K562 (cell line): Measurements from ENCODE around the gene GALNT15.
A peak's percentile ranks its signal among the peaks of the same experiment; 100 is the strongest.

Experiments
- RFX5 ChIP-seq: IDR thresholded peaks from 2 replicates; pipeline ENCODE4 v1.6.1; 2011; ENCODE audit warnings: low read depth, mild to moderate bottlenecking, improper control_type of control experiment, low read length
- TF ChIP-seq, protein P1 (sequence below): sonication (generic); formaldehyde crosslinking; IDR thresholded peaks from 2 replicates; pipeline ENCODE4 v1.8.1; 2023; ENCODE audit warnings: missing genetic modification reagents, mild to moderate bottlenecking, borderline replicate concordance
- TF ChIP-seq, protein P2 (sequence below), 3 experiments: IDR thresholded peaks in 2 of 3; conservative IDR thresholded peaks in 1 of 3; 2 replicates each; pipeline ENCODE4 v1.5.1; 2011 to 2012; ENCODE audit warnings: low read length in 3 of 3, mild to moderate bottlenecking in 3 of 3, control low read depth in 2 of 3, improper control_type of control experiment in 1 of 3, inconsistent platforms in 1 of 3, low read depth in 1 of 3, mixed read lengths in 1 of 3, moderate library complexity in 1 of 3; ENCODE audit not compliant: insufficient read depth in 2 of 3

DNA sequence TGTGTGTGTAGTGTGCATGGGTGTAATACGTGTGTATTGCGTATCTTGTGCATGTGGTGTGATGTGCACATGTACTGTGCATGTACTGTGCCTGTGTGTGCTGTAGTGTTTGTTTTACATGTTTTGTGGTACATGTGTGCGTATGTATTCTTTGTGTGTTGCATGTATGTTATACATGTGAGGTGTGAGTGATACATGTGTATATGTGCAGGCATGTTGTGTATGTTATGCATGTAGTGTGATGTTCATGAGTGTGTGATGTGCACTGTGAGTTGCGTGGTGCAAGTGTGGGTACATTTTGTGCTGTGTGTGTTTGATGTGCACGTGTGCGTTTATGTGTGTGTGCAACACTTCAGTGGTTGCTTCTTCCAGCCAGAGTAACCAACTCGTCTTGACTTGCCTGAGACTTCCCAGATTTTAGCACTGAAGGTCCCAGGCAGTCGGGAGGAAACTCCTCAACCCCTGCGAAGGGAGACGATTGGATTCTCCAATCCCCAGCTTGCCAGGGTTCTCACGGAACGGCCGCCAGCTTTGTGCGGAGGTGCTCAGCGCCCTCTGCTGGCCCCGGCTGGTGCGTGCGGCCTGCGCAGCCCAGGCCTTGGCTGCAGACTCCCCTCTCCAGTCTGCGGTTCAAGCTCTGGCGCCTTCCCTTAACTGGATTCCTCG lies 3.6 kb downstream of the GALNT15 start:
- no peak for TF ChIP-seq RFX5
- TF ChIP-seq, protein P1, sequence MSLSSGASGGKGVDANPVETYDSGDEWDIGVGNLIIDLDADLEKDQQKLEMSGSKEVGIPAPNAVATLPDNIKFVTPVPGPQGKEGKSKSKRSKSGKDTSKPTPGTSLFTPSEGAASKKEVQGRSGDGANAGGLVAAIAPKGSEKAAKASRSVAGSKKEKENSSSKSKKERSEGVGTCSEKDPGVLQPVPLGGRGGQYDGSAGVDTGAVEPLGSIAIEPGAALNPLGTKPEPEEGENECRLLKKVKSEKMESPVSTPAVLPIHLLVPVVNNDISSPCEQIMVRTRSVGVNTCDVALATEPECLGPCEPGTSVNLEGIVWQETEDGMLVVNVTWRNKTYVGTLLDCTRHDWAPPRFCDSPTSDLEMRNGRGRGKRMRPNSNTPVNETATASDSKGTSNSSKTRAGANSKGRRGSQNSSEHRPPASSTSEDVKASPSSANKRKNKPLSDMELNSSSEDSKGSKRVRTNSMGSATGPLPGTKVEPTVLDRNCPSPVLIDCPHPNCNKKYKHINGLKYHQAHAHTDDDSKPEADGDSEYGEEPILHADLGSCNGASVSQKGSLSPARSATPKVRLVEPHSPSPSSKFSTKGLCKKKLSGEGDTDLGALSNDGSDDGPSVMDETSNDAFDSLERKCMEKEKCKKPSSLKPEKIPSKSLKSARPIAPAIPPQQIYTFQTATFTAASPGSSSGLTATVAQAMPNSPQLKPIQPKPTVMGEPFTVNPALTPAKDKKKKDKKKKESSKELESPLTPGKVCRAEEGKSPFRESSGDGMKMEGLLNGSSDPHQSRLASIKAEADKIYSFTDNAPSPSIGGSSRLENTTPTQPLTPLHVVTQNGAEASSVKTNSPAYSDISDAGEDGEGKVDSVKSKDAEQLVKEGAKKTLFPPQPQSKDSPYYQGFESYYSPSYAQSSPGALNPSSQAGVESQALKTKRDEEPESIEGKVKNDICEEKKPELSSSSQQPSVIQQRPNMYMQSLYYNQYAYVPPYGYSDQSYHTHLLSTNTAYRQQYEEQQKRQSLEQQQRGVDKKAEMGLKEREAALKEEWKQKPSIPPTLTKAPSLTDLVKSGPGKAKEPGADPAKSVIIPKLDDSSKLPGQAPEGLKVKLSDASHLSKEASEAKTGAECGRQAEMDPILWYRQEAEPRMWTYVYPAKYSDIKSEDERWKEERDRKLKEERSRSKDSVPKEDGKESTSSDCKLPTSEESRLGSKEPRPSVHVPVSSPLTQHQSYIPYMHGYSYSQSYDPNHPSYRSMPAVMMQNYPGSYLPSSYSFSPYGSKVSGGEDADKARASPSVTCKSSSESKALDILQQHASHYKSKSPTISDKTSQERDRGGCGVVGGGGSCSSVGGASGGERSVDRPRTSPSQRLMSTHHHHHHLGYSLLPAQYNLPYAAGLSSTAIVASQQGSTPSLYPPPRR (CRISPR knock-in tag), result no peak
- TF ChIP-seq, protein P2, sequence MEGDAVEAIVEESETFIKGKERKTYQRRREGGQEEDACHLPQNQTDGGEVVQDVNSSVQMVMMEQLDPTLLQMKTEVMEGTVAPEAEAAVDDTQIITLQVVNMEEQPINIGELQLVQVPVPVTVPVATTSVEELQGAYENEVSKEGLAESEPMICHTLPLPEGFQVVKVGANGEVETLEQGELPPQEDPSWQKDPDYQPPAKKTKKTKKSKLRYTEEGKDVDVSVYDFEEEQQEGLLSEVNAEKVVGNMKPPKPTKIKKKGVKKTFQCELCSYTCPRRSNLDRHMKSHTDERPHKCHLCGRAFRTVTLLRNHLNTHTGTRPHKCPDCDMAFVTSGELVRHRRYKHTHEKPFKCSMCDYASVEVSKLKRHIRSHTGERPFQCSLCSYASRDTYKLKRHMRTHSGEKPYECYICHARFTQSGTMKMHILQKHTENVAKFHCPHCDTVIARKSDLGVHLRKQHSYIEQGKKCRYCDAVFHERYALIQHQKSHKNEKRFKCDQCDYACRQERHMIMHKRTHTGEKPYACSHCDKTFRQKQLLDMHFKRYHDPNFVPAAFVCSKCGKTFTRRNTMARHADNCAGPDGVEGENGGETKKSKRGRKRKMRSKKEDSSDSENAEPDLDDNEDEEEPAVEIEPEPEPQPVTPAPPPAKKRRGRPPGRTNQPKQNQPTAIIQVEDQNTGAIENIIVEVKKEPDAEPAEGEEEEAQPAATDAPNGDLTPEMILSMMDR (IDR thresholded peaks at IDR 0.05 in 2 of 3, conservative IDR thresholded peaks at IDR 0.05 in 1 of 3; ENCODE audit: insufficient read depth in 2 of 3, low read depth in 1 of 3, low read length in 3 of 3), result peak; percentile 94 to 97 (median 96)
